Endothelial cell of umbilical vein (primary cell): ENCODE data around the gene PLB1. TPM values are rescaled to one million over a fixed set of nuclear protein-coding genes. Genes with fewer than 3 reads are reported as not detected.

Source experiments
- BruUV-seq: library from RNA; stranded (reverse); fragments of 400-500 nt; replicated peaks from 2 replicates; lab custom pipeline; 2021; lab: Mats Ljungman, UMichigan
- CTCF ChIA-PET: fragments of 300-600, 350-600 bp; sonication (Branson Sonifier 250); formaldehyde crosslinking; loops from one replicate; lab custom pipeline; 2021; ENCODE audit warnings: antibody characterized with exemption, inconsistent platforms; lab: Charles Lee
- POLR2A ChIA-PET: fragments of 300-600, 350-600 bp; sonication (Branson Sonifier 250); formaldehyde crosslinking; loops from one replicate; lab custom pipeline; 2021; ENCODE audit warnings: antibody characterized with exemption, inconsistent platforms; lab: Charles Lee
- DNase-seq: peaks from one replicate; pipeline ENCODE4 v3.0.0-alpha.2; 2011; ENCODE audit warnings: low read depth, low spot score
- FAIRE-seq: peaks from 2 replicates; lab custom pipeline; 2011; peaks lifted over from hg19 to GRCh38; lab: Jason Lieb, UNC
- H2AFZ ChIP-seq: 2 replicates; pipeline ENCODE4 v1.6.0; 2012; ENCODE audit warnings: low read depth, low read length, control low read depth, inconsistent platforms
- H3K27ac ChIP-seq: 2 replicates; pipeline ENCODE4 v1.5.1; 2011; ENCODE audit warnings: low read depth, mild to moderate bottlenecking, control low read depth, low read length, moderate library complexity; ENCODE audit not compliant: insufficient read depth
- H3K27me3 ChIP-seq, 2 experiments: 2 replicates each; pipeline versions ENCODE4 v1.6.0 to v1.6.1; 2011; ENCODE audit warnings: low read length in 2 of 2, mixed read lengths in 1 of 2; ENCODE audit not compliant: control insufficient read depth in 2 of 2, insufficient read depth in 2 of 2
- H3K36me3 ChIP-seq, 2 experiments: 2 replicates in 1 of 2; 3 replicates in 1 of 2; pipeline ENCODE4 v1.5.1; 2011; ENCODE audit warnings: low read length in 2 of 2, mild to moderate bottlenecking in 1 of 2, moderate library complexity in 1 of 2; ENCODE audit not compliant: control insufficient read depth in 2 of 2, insufficient read depth in 2 of 2; ENCODE audit errors: extremely low read depth in 1 of 2
- H3K4me1 ChIP-seq: 3 replicates; pipeline ENCODE4 v1.5.1; 2011; ENCODE audit warnings: mild to moderate bottlenecking, low read length; ENCODE audit not compliant: control insufficient read depth, insufficient read depth; ENCODE audit errors: extremely low read depth
- H3K4me2 ChIP-seq: 2 replicates; pipeline ENCODE4 v1.6.1; 2011; ENCODE audit warnings: low read length, control low read depth, mixed read lengths; ENCODE audit not compliant: insufficient read depth
- H3K4me3 ChIP-seq, 3 experiments: fragments of 200-600 bp in 1 of 3; sonication (generic), shearing (Covaris generic) in 1 of 3; replicated peaks in 1 of 3; 2 replicates each; pipeline ENCODE4 v1.5.1; 2011 to 2016; ENCODE audit warnings: control low read depth in 3 of 3, low read length in 3 of 3, mild to moderate bottlenecking in 2 of 3, inconsistent platforms in 1 of 3, low read depth in 1 of 3, moderate library complexity in 1 of 3; ENCODE audit not compliant: insufficient read depth in 1 of 3
- H3K79me2 ChIP-seq: 2 replicates; pipeline ENCODE4 v1.6.0; 2012; ENCODE audit warnings: low read length, inconsistent platforms; ENCODE audit not compliant: control insufficient read depth, insufficient read depth
- H3K9ac ChIP-seq: replicated peaks from 2 replicates; pipeline ENCODE3; 2011; ENCODE audit warnings: low read length, control low read depth; ENCODE audit not compliant: insufficient read depth; ENCODE audit errors: extremely low read depth
- H3K9me1 ChIP-seq: replicated peaks from 3 replicates; pipeline ENCODE4 v1.6.0; 2011; ENCODE audit warnings: mild to moderate bottlenecking, low read length; ENCODE audit not compliant: control insufficient read depth, insufficient read depth; ENCODE audit errors: extremely low read depth
- H3K9me3 ChIP-seq: replicated peaks from 2 replicates; pipeline ENCODE4 v1.5.1; 2012; ENCODE audit warnings: low read length, inconsistent platforms; ENCODE audit not compliant: control insufficient read depth, insufficient read depth
- H4K20me1 ChIP-seq: replicated peaks from 2 replicates; pipeline ENCODE3; 2011; ENCODE audit warnings: mild to moderate bottlenecking, low read length; ENCODE audit not compliant: control insufficient read depth, insufficient read depth; ENCODE audit errors: extremely low read depth
- CTCF ChIP-seq, 2 donors: IDR thresholded peaks; 1 replicate in 1 of 2; 2 replicates in 1 of 2; pipeline ENCODE4 v1.5.1; 2011; ENCODE audit warnings: low read length in 2 of 2, mild to moderate bottlenecking in 2 of 2, moderate library complexity in 2 of 2, control low read depth in 1 of 2, inconsistent platforms in 1 of 2, low read depth in 1 of 2; ENCODE audit not compliant: insufficient read depth in 1 of 2; ENCODE audit errors: extremely low read depth in 1 of 2
- EZH2 ChIP-seq: IDR thresholded peaks from 2 replicates; pipeline ENCODE4 v1.6.1; 2012; ENCODE audit warnings: borderline replicate concordance, low read depth, mild to moderate bottlenecking, moderate library complexity, low read length, inconsistent platforms; ENCODE audit not compliant: severe bottlenecking
- FOS ChIP-seq: IDR thresholded peaks from 2 replicates; pipeline ENCODE4 v1.6.1; 2011; ENCODE audit warnings: mild to moderate bottlenecking, low read length, moderate library complexity, borderline replicate concordance; ENCODE audit not compliant: insufficient read depth
- GATA2 ChIP-seq: IDR thresholded peaks from 2 replicates; pipeline ENCODE4 v1.7.0; 2011; ENCODE audit warnings: low read depth, mild to moderate bottlenecking, moderate library complexity, mixed read lengths, low read length; ENCODE audit not compliant: insufficient read length, insufficient read depth
- JUN ChIP-seq: IDR thresholded peaks from 2 replicates; pipeline ENCODE4 v1.6.1; 2011; ENCODE audit warnings: borderline replicate concordance, low read depth; ENCODE audit not compliant: insufficient read length, insufficient read depth
- MAX ChIP-seq: IDR thresholded peaks from 2 replicates; pipeline ENCODE4 v1.6.1; 2011; ENCODE audit not compliant: insufficient read depth, insufficient read length
- MYC ChIP-seq: IDR thresholded peaks from one replicate; pipeline ENCODE4 v1.6.1; 2011; ENCODE audit warnings: mild to moderate bottlenecking, low read depth, low read length
- POLR2A ChIP-seq: IDR thresholded peaks from 2 replicates; pipeline ENCODE4 v1.6.1; 2012; ENCODE audit warnings: low read depth, mild to moderate bottlenecking, control low read depth, low read length
- POLR2AphosphoS5 ChIP-seq: IDR thresholded peaks from 2 replicates; pipeline ENCODE4 v1.6.1; 2012; ENCODE audit warnings: low read depth, mild to moderate bottlenecking, control low read depth, low read length, moderate library complexity; ENCODE audit not compliant: insufficient read depth
- dilution Hi-C: fragments of 300-500 bp; cut with MboI; formaldehyde crosslinking; loops from one replicate; pipeline ENCODE4 v1.15.0; 2019; ENCODE audit warnings: low sequenced_read_pairs; ENCODE audit not compliant: extremely low pct_ligation_motif_present
- intact Hi-C: fragments of 100-400 bp; cut with micrococcal nuclease; formaldehyde crosslinking; loops from one replicate; pipeline ENCODE4 v1.10.0; 2022
- polyA plus RNA-seq, 4 experiments: library from polyadenylated mRNA; depleted of rRNA in 3 of 4; stranded (reverse) in 3 of 4; unstranded in 1 of 4; fragments of >200 nt; gene quantifications; 2 replicates each; pipeline versions ENCODE4 v1.2.1 to v1.2.3, GENCODE V29; 2011 to 2012; ENCODE audit warnings: missing spikeins in 1 of 4
- total RNA-seq: library from RNA; stranded (reverse); gene quantifications from 2 replicates; pipeline ENCODE4 v1.2.3, GENCODE V29; 2021

Gene PLB1
- total and polyA plus RNA-seq, 2 donors (not counting 3 experiments of a cell fraction or from before 2014, with no cell fraction given), result 0.75 to 0.80 TPM

GRCh38 chr2:28576714-28577113, 80.9 kb downstream of the PLB1 start:
- no peak for TF ChIP-seq POLR2AphosphoS5
- no peak for TF ChIP-seq FOS
- H3K9me1 ChIP-seq, result no peaks in the 10 kb centered on the region
- intact Hi-C loops (no loop called here), dilution Hi-C loops (no loop called here)
- FAIRE-seq (no peak), DNase-seq (no peak)
- ChIA-PET POLR2A (no interaction called here), CTCF (interaction anchor here (1.0 kb wide), 2 partner anchors 18 to 87 kb away, joined by 3 read pairs; no protein-coding TSS in a partner anchor)
- H3K36me3 ChIP-seq, result no peaks in the 10 kb centered on the region
- H4K20me1 ChIP-seq, result no peaks in the 10 kb centered on the region
- H3K27me3 ChIP-seq, result no peaks in the 10 kb centered on the region
- no peak overlapping the region for H3K4me2 ChIP-seq
- no peaks in the 10 kb centered on the region for H3K9me3 ChIP-seq
- H3K4me1 ChIP-seq, result no peaks in the 10 kb centered on the region
- H3K27ac ChIP-seq, result no peak overlapping the region
- H2AFZ ChIP-seq, result no peak overlapping the region
- no TSS peak for BruUV-seq
- H3K9ac ChIP-seq, result no peak overlapping the region
- H3K79me2 ChIP-seq, result no peaks in the 10 kb centered on the region
- H3K4me3 ChIP-seq, result no peak overlapping the region

- H3K4me3 ChIP-seq, result no peak overlapping the region
- H3K79me2 ChIP-seq, result no peaks in the 10 kb centered on the region
- H3K4me2 ChIP-seq, result no peak overlapping the region
- FAIRE-seq (no peak), DNase-seq (no peak)
- no peaks in the 10 kb centered on the region for H3K27me3 ChIP-seq
- ChIA-PET POLR2A (no interaction called here), CTCF (interaction anchor here (1.3 to 5.2 kb wide), 2 partner anchors 14 to 16 kb away, joined by 3 to 30 read pairs; no protein-coding TSS in a partner anchor)
- H3K9me1 ChIP-seq, result no peaks in the 10 kb centered on the region
- TF ChIP-seq MAX, result no peak
- TF ChIP-seq POLR2AphosphoS5, result no peak
- TF ChIP-seq FOS, result no peak
- no peak for TF ChIP-seq JUN
- no peak for TF ChIP-seq MYC
- no peak for TF ChIP-seq CTCF (IDR thresholded peaks at IDR 0.05; ENCODE audit: extremely low read depth in 1 of 2, insufficient read depth in 1 of 2, low read depth in 1 of 2, low read length in 2 of 2)
- no peak for TF ChIP-seq EZH2
- no peak for TF ChIP-seq POLR2A
- TF ChIP-seq GATA2, result no peak
- dilution Hi-C loops (no loop called here), intact Hi-C loops (no loop called here)
- H3K9ac ChIP-seq, result no peak overlapping the region
- H2AFZ ChIP-seq, result no peak overlapping the region
- no TSS peak for BruUV-seq
- H3K9me3 ChIP-seq, result no peaks in the 10 kb centered on the region
- H3K4me1 ChIP-seq, result no peaks in the 10 kb centered on the region
- no peaks in the 10 kb centered on the region for H4K20me1 ChIP-seq
- no peak overlapping the region for H3K27ac ChIP-seq
- no peaks in the 10 kb centered on the region for H3K36me3 ChIP-seq
Observed at GRCh38 chr2:28577791-28578680, 82.2 kb downstream of the PLB1 start.
